GM19099 (cell line): ENCODE results near the gene LARP6.

Experiments used
- POLR2A ChIP-seq: IDR thresholded peaks from 3 replicates; pipeline ENCODE4 v1.6.1; 2011; ENCODE audit warnings: low read depth; ENCODE audit not compliant: insufficient read length; ENCODE audit errors: extremely low read depth

The LARP6 gene

DNA sequence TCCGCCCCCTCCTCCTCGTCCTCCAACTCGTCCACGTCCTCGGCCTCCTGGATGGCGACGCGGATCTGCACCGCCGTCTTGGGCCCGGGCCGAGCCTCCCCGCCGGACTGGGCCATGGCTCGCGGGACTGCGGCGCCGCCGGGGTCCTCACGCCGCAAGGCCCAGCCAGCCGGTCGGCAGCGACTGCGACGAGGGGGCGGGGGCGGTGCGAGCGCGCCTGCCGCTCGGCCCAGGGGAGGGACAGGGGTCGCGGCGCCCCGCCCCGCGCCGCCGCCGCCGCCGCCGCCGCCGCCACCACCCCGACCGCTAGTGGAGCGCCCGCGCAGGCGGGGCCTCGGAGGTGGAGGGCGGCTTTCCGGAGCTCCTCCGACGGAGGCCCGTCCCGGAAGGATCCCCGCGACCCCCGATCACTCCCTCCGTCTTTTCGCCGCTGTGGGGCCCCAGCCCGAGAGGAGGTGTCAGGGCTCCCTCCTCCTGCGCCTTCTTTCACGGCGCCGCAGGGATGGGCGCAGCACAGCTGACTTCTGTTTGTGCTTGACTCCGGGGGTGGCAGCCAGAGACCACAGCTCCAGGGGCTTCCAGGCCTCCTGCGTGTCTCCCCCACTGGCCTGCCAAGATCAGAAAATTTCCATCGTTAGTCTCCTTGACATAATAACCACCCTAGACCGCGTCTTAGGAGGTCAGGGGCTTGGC lies at the start of gene LARP6:
TSS of gene LARP6 (minus strand) at position 185 of the 693 bp plus-strand sequence. CDS start at position 116, 69 bp downstream.
- TF ChIP-seq POLR2A, result no peak

DNA sequence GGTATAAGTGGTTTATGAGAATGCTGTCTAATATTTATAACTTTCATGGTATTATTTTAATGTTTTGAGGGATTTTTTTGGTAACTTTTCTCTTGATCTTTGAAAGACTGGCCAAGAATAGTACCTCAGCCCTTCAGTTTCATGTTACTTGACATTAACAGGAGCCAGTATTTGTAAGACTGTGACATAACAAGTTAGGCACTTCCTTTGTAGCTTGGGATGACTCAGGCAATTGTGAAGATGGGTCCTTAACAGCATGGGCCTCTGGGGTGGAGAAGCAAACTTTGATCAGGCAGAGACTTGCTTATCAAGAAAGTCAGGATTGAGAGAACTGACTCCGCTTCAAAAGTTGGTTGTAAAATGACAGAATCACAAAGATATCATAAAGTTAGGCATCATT lies 48.1 kb upstream of the LARP6 start:
- TF ChIP-seq POLR2A, result no peak

GRCh38 chr15:70892912-70893560 lies 39.1 kb upstream of the LARP6 start:
- no peak for TF ChIP-seq POLR2A

GRCh38 chr15:70892002-70892911 lies 38.3 kb upstream of the LARP6 start, which contains the start of the genes LRRC49 and THAP10:
Gene LRRC49, plus strand, starts transcription at chr15:70892826. Its CDS starts 69 bp downstream, at chr15:70892895.
Gene THAP10, minus strand, starts transcription at chr15:70892433. Its CDS starts 161 bp downstream, at chr15:70892272.
- TF ChIP-seq POLR2A, result no peak

- TF ChIP-seq POLR2A, result no peak
These were observed 28.4 kb upstream of the LARP6 start for GRCh38 chr15:70882361-70882760.

DNA sequence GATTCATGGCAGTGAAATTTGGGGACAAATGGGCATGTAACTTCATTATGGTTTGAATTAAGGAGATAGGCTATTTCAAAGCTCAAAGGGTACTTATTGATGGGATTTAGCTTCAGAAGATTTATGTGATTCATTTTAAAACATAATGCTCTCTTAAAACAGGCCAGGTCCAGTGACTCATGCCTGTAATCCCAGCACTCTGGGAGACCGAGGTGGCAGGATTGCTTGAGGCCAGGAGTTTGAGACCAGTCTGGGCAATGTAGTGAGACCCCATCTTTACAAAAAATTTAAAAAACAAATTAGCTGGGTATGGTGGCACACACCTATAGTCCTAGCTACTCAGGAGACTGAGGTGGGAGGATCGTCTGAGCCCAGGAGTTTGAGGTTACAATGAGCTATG lies 26.8 kb upstream of the LARP6 start:
- TF ChIP-seq POLR2A, result no peak

- TF ChIP-seq POLR2A, result no peak
These were observed 25.4 kb upstream of the LARP6 start for GRCh38 chr15:70879401-70879800.

GRCh38 chr15:70876683-70877082 lies 22.7 kb upstream of the LARP6 start:
- TF ChIP-seq POLR2A, result no peak

DNA sequence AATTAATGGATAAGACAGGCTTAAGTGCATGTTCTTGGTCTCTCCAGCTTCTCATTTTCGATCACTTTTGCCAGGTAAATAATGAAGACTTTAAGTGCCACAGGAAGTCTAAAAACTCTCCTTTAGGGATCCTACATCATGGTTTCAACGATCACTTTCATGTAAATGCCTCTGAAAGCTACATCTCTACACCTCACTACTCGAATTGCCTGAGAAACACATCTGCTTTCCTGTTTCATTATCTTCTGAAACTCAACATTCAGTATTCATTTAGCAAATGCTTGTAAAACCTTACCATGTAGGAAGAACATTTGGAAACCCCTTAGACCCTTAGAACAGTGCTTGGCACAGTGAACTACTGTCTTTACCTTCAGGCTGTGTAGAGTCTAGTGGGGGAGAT lies 22.1 kb upstream of the LARP6 start:
- TF ChIP-seq POLR2A, result no peak

- TF ChIP-seq POLR2A, result no peak
These were observed 21.2 kb upstream of the LARP6 start for GRCh38 chr15:70875001-70875782.

- no peak for TF ChIP-seq POLR2A
These were observed 19.5 kb upstream of the LARP6 start for GRCh38 chr15:70873232-70874054.

DNA sequence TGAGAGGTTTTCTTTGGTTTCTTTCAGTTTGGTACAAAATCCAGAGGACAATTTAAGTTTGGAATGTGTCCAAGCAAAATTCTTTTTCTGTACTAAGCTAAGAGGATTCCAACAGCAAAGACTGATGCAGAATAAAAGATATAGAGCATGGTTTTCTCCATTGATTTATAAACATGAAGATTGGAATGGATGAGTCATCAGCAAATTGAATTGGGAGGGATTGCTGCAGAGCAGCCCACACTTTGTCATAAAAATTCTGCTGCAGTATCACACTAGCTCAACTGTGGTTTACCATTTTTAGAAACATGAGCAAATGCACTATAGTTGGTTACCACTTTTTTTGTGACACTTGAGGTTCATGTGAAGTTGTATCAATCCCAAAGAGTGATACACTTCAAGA lies 16.1 kb upstream of the LARP6 start:
- TF ChIP-seq POLR2A, result no peak

DNA sequence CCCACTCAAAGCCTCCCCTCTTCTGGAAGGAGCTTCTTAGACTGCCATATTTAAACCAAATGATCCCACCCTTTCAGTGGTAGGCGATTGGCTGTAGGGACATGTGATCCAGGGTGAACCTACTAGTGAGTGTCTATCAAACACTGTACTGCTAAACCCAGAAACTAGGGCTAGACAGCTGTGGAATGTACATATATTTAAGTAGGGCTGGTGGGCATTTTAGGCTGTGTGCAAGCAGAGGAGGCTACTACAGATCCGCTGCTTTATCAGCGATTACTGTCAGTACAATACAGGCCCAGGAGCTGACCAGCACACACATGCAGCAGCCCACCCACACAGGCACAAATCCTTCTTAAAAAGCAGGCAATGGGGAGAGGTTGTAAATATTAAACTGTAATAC lies 15.4 kb upstream of the LARP6 start:
- no peak for TF ChIP-seq POLR2A

DNA sequence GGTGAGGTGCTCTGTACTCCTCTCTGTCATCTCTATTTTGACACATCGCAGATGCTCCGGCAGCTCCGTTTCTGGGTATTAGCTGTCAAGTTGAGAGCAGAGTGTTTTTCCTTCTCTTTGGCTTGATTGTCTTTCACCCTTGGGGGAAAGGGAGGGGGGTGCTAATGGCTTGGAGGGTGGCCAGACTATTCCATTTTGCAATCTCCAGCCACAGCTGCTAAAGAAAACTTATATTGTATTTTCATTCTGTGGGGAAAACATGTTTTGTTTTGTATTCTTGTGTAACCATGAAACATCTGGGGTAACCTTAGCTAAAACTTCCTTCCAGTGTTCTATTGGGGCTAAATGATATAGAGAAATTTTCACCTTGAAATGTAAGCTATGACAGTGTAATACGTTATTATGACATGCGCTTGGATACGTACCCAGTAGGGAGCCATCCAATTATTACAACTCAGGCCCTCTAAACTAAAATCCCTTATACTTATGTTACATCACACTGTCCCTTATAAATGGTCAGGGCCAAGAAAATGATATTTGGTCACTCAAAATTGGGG lies 14.0 kb upstream of the LARP6 start:
- TF ChIP-seq POLR2A, result no peak

- TF ChIP-seq POLR2A, result no peak
These were observed 13.2 kb upstream of the LARP6 start for GRCh38 chr15:70866982-70867641.
